Myometrial cell (primary cell): ENCODE data around the gene FAT3. TPM values are rescaled to one million over a fixed set of nuclear protein-coding genes. Genes with fewer than 3 reads are reported as not detected.

Experiments used
- total RNA-seq: library from RNA; depleted of rRNA; stranded (reverse); fragments of >200 nt; gene quantifications from 2 replicates; pipeline ENCODE4 v1.2.3, GENCODE V29; 2015

FAT3 gene
- 0.58 and 0.71 TPM in 2 replicates for total RNA-seq

GRCh38 chr11:92224407-92225124 is at the start of gene FAT3:
Gene FAT3 (plus strand): TSS chr11:92224818. CDS start chr11:92352113, 127,295 bp downstream.

